Keratinocyte (primary cell): ENCODE measurements around the gene SORL1. TPM values are rescaled to one million over a fixed set of nuclear protein-coding genes. Genes with fewer than 3 reads are reported as not detected.

ENCODE experiments used
- DNase-seq: peaks from one replicate; pipeline ENCODE4 v3.0.0-alpha.2; 2011; ENCODE audit warnings: low read depth, missing footprints, low spot score
- FAIRE-seq: peaks from 2 replicates; lab custom pipeline; 2011; peaks lifted over from hg19 to GRCh38; lab: Jason Lieb, UNC
- H2AFZ ChIP-seq: 2 replicates; pipeline ENCODE4 v1.6.0; 2012; ENCODE audit warnings: low read length, control low read depth, inconsistent platforms; ENCODE audit not compliant: control insufficient read depth
- H3K27ac ChIP-seq: 2 replicates; pipeline ENCODE4 v1.5.1; 2011; ENCODE audit warnings: low read length; ENCODE audit not compliant: control insufficient read depth, insufficient read depth
- H3K27me3 ChIP-seq: 3 replicates; pipeline ENCODE4 v1.6.0; 2011; ENCODE audit warnings: low read length; ENCODE audit not compliant: control insufficient read depth, insufficient read depth; ENCODE audit errors: extremely low read depth
- H3K36me3 ChIP-seq, 2 experiments: 2 replicates in 1 of 2; 3 replicates in 1 of 2; pipeline ENCODE4 v1.5.1; 2011; ENCODE audit warnings: low read length in 2 of 2, mild to moderate bottlenecking in 1 of 2; ENCODE audit not compliant: control insufficient read depth in 2 of 2, insufficient read depth in 2 of 2; ENCODE audit errors: extremely low read depth in 1 of 2
- H3K4me1 ChIP-seq: 3 replicates; pipeline ENCODE4 v1.5.1; 2011; ENCODE audit warnings: low read length; ENCODE audit not compliant: control insufficient read depth, insufficient read depth; ENCODE audit errors: extremely low read depth
- H3K4me2 ChIP-seq: 3 replicates; pipeline ENCODE4 v1.6.0; 2011; ENCODE audit warnings: low read depth, low read length; ENCODE audit not compliant: control insufficient read depth, insufficient read depth; ENCODE audit errors: extremely low read depth
- H3K4me3 ChIP-seq, 3 experiments: fragments of 200-600 bp in 1 of 3; sonication (generic) in 1 of 3; 2 replicates in 2 of 3; 3 replicates in 1 of 3; pipeline ENCODE4 v1.5.1; 2011 to 2016; ENCODE audit warnings: low read length in 3 of 3, mild to moderate bottlenecking in 3 of 3, control low read depth in 2 of 3, inconsistent platforms in 1 of 3, low read depth in 1 of 3, mixed read lengths in 1 of 3, mixed run types in 1 of 3, moderate library complexity in 1 of 3; ENCODE audit not compliant: control insufficient read depth in 2 of 3, insufficient read depth in 2 of 3; ENCODE audit errors: extremely low read depth in 1 of 3
- H3K79me2 ChIP-seq: 2 replicates; pipeline ENCODE4 v1.6.0; 2012; ENCODE audit warnings: low read length; ENCODE audit not compliant: control insufficient read depth, insufficient read depth
- H3K9ac ChIP-seq: 3 replicates; pipeline ENCODE4 v1.6.0; 2011; ENCODE audit warnings: low read length; ENCODE audit not compliant: control insufficient read depth, insufficient read depth; ENCODE audit errors: extremely low read depth
- H3K9me1 ChIP-seq: 3 replicates; pipeline ENCODE4 v1.6.0; 2011; ENCODE audit warnings: low read length; ENCODE audit not compliant: control insufficient read depth, insufficient read depth; ENCODE audit errors: extremely low read depth
- H3K9me3 ChIP-seq: 2 replicates; pipeline ENCODE4 v1.5.1; 2012; ENCODE audit warnings: low read depth, low read length; ENCODE audit not compliant: control insufficient read depth
- H4K20me1 ChIP-seq: 3 replicates; pipeline ENCODE4 v1.6.0; 2011; ENCODE audit warnings: low read length; ENCODE audit not compliant: control insufficient read depth, insufficient read depth; ENCODE audit errors: extremely low read depth
- EZH2 ChIP-seq: IDR thresholded peaks from one replicate; pipeline ENCODE4 v1.6.1; 2012; ENCODE audit warnings: inconsistent platforms, mild to moderate bottlenecking, low read length, moderate library complexity
- dilution Hi-C: fragments of 300-500 bp; cut with MboI; formaldehyde crosslinking; loops from one replicate; pipeline ENCODE4 v1.7.0; 2020; ENCODE audit warnings: low sequenced_read_pairs; ENCODE audit not compliant: extremely low pct_ligation_motif_present
- polyA plus RNA-seq, 5 experiments: library from polyadenylated mRNA; depleted of rRNA in 3 of 5; stranded (reverse) in 3 of 5; stranded (forward) in 1 of 5; unstranded in 1 of 5; fragments of >200 nt; gene quantifications; 1 replicate in 1 of 5; 2 replicates in 3 of 5; 3 replicates in 1 of 5; pipeline versions ENCODE4 v1.2.1 to v1.2.3, GENCODE V29; 2011 to 2012; ENCODE audit warnings: missing spikeins in 2 of 5, low read depth in 1 of 5, low replicate concordance in 1 of 5
- TF ChIP-seq, protein P1 (sequence below), 3 experiments: IDR thresholded peaks in 1 of 3; conservative IDR thresholded peaks in 1 of 3; optimal IDR thresholded peaks in 1 of 3; 2 replicates in 2 of 3; 3 replicates in 1 of 3; pipeline versions ENCODE3 to v1.5.1; 2011; ENCODE audit warnings: low read length in 3 of 3, mild to moderate bottlenecking in 3 of 3, moderate library complexity in 2 of 3, control low read depth in 1 of 3, inconsistent platforms in 1 of 3; ENCODE audit not compliant: insufficient read depth in 2 of 3; ENCODE audit errors: extremely low read depth in 1 of 3

SORL1 gene
- polyA plus RNA-seq, 1 donor (not counting 4 experiments of a cell fraction or from before 2014, with no cell fraction given) = 38.9 TPM

DNA sequence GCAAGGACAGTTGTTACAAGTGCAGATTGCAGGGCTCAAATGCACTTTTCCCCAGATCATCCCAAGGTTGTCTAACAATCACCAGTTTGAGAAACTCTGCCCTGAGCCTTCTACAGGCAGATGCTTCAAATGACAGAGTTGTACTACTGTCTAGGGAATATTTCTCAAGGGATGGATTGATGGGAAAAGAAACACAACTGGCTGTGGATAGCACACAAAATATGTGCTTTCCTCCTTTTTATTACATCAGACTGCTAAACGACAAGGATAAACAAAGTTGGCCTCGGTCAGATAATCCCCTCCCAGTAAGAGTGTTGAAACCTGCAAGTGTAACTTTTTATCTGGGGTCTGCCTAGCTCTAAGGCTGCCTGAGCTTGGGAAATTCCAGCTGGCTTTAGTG is 47.3 kb downstream of the SORL1 start:
- H3K27ac ChIP-seq = no peak overlapping the region
- H3K4me2 ChIP-seq = no peak overlapping the region
- H3K4me3 ChIP-seq = no peak overlapping the region
- TF ChIP-seq, protein P1, sequence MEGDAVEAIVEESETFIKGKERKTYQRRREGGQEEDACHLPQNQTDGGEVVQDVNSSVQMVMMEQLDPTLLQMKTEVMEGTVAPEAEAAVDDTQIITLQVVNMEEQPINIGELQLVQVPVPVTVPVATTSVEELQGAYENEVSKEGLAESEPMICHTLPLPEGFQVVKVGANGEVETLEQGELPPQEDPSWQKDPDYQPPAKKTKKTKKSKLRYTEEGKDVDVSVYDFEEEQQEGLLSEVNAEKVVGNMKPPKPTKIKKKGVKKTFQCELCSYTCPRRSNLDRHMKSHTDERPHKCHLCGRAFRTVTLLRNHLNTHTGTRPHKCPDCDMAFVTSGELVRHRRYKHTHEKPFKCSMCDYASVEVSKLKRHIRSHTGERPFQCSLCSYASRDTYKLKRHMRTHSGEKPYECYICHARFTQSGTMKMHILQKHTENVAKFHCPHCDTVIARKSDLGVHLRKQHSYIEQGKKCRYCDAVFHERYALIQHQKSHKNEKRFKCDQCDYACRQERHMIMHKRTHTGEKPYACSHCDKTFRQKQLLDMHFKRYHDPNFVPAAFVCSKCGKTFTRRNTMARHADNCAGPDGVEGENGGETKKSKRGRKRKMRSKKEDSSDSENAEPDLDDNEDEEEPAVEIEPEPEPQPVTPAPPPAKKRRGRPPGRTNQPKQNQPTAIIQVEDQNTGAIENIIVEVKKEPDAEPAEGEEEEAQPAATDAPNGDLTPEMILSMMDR (optimal IDR thresholded peaks at IDR 0.05 in 1 of 3, IDR thresholded peaks at IDR 0.05 in 1 of 3, conservative IDR thresholded peaks at IDR 0.05 in 1 of 3; ENCODE audit: extremely low read depth in 1 of 3, insufficient read depth in 2 of 3, low read length in 3 of 3) = no peak
- no peak for TF ChIP-seq EZH2
- H2AFZ ChIP-seq = no peak overlapping the region
- no peak for FAIRE-seq
- H3K27me3 ChIP-seq = no peaks in the 10 kb centered on the region
- no peaks in the 10 kb centered on the region for H3K79me2 ChIP-seq
- peaks cover 0 to 7% of the 10 kb centered on the region in 2 experiments for H3K36me3 ChIP-seq
- no peaks in the 10 kb centered on the region for H3K9me1 ChIP-seq
- H4K20me1 ChIP-seq = no peaks in the 10 kb centered on the region
- dilution Hi-C loops = no loop called here
- H3K9ac ChIP-seq = no peak overlapping the region
- no peak for DNase-seq
- H3K9me3 ChIP-seq = no peaks in the 10 kb centered on the region
- H3K4me1 ChIP-seq = peaks cover 9% of the 10 kb centered on the region

- Histone ChIP-seq H3K9me1 (no peaks in the 10 kb centered on the region), H3K27ac (no peak overlapping the region), H2AFZ (no peak overlapping the region), H3K27me3 (no peaks in the 10 kb centered on the region), H3K9ac (no peak overlapping the region), H3K79me2 (no peaks in the 10 kb centered on the region), H3K9me3 (no peaks in the 10 kb centered on the region), H3K4me1 (peaks cover under 1% of the 10 kb centered on the region), H4K20me1 (no peaks in the 10 kb centered on the region), H3K36me3 (peaks cover 0 to 7% of the 10 kb centered on the region in 2 experiments), H3K4me3 (no peak overlapping the region), H3K4me2 (no peak overlapping the region)
- no peak for TF ChIP-seq EZH2
- TF ChIP-seq, protein P1 (optimal IDR thresholded peaks at IDR 0.05 in 1 of 3, IDR thresholded peaks at IDR 0.05 in 1 of 3, conservative IDR thresholded peaks at IDR 0.05 in 1 of 3; ENCODE audit: extremely low read depth in 1 of 3, insufficient read depth in 2 of 3, low read length in 3 of 3) = no peak
- dilution Hi-C loops = no loop called here
- DNase-seq (no peak), FAIRE-seq (no peak)
Measured at GRCh38 chr11:121500275-121500674, 48.2 kb downstream of the SORL1 start.
